Prostate gland (tissue), 2 donors: ENCODE results near the gene KSR2.

Experiments used
- CTCF ChIP-seq, 4 experiments: fragments of 200-600 bp in 2 of 4; fragments of 450-650 bp in 2 of 4; sonication (generic) in 2 of 4; IDR thresholded peaks; 1 replicate in 3 of 4; 2 replicates in 1 of 4; pipeline ENCODE4 v1.5.1; 2016 to 2019; ENCODE audit warnings: antibody characterized with exemption in 4 of 4, mild to moderate bottlenecking in 2 of 4, moderate library complexity in 2 of 4
- POLR2A ChIP-seq: fragments of 450-650 bp; IDR thresholded peaks from one replicate; pipeline ENCODE4 v1.6.1; 2016; ENCODE audit warnings: antibody characterized with exemption, mild to moderate bottlenecking

GRCh38 chr12:117498880-117499279 is 469.9 kb downstream of the KSR2 start:
- TF ChIP-seq CTCF (IDR thresholded peaks at IDR 0.05) = no peak
- TF ChIP-seq POLR2A = no peak
